Activated effector memory CD4-positive, alpha-beta T cell treated with anti-CD3 and anti-CD28 coated beads, Interleukin-2, amount 50 U/mL, for 16 hours (primary cell): ENCODE measurements around the gene GRID1.
A peak's percentile ranks its signal among the peaks of the same experiment; 100 is the strongest.

ENCODE experiments used
- DNase-seq: peaks from one replicate; pipeline ENCODE4 v3.0.0-alpha.2; 2020

GRID1 gene

GRCh38 chr10:86336341-86336740 is 30.3 kb downstream of the GRID1 start:
- peak; percentile 31 for DNase-seq

GRCh38 chr10:86335831-86336230 is 30.8 kb downstream of the GRID1 start:
- DNase-seq, result peak; percentile 34

GRCh38 chr10:86335257-86335656 is 31.3 kb downstream of the GRID1 start:
- DNase-seq, result no peak

- no peak for DNase-seq
Observed at GRCh38 chr10:86334488-86335085, 32.0 kb downstream of the GRID1 start.

GRCh38 chr10:86333826-86334487 is 32.6 kb downstream of the GRID1 start:
- no peak for DNase-seq

- no peak for DNase-seq
Observed at GRCh38 chr10:86331861-86332260, 34.7 kb downstream of the GRID1 start.

GRCh38 chr10:86330778-86331763 is 35.5 kb downstream of the GRID1 start:
- DNase-seq, result peak; percentile 50

GRCh38 chr10:86329896-86330680 is 36.5 kb downstream of the GRID1 start:
- peak; percentile 8 for DNase-seq

- DNase-seq, result no peak
Observed at GRCh38 chr10:86329093-86329710, 37.4 kb downstream of the GRID1 start.

GRCh38 chr10:86327954-86328725 is 38.5 kb downstream of the GRID1 start:
- DNase-seq, result no peak

GRCh38 chr10:86325158-86325557 is 41.4 kb downstream of the GRID1 start:
- DNase-seq, result peak; percentile 38

GRCh38 chr10:86321568-86321967 is 45.0 kb downstream of the GRID1 start:
- DNase-seq, result peak; percentile 38

GRCh38 chr10:86319676-86320075 is 46.9 kb downstream of the GRID1 start:
- peak; percentile 52 for DNase-seq

GRCh38 chr10:86317949-86318725 is 48.5 kb downstream of the GRID1 start:
- peak; percentile 37 for DNase-seq

- peak; percentile 14 for DNase-seq
Observed at GRCh38 chr10:86316990-86317389, 49.6 kb downstream of the GRID1 start.

- peak; percentile 57 for DNase-seq
Observed at GRCh38 chr10:86316274-86316835, 50.2 kb downstream of the GRID1 start.

- DNase-seq, result no peak
Observed at GRCh38 chr10:86315549-86315942, 51.0 kb downstream of the GRID1 start.

- peak; percentile 50 for DNase-seq
Observed at GRCh38 chr10:86314616-86315548, 51.7 kb downstream of the GRID1 start.

- DNase-seq, result no peak
Observed at GRCh38 chr10:86313621-86314041, 53.0 kb downstream of the GRID1 start.
